ENCODE measurements around the gene TFR2. TPM values are rescaled to one million over a fixed set of nuclear protein-coding genes. Genes with fewer than 3 reads are reported as not detected.

Gene TFR2
- total RNA-seq, 8 experiments from 2014 or later, result 0.54 to 3.9 (median 2.5) TPM

- no peak overlapping the region for H3K27ac ChIP-seq
- peaks cover 4% of the 10 kb centered on the region in 2 donors for H3K4me1 ChIP-seq (replicated peaks in 1 of 2)
- no peak for ATAC-seq (replicated peaks in 6 of 8)
- in situ Hi-C loops (cut with MboI; ENCODE audit: low pct_unique_long_range_greater_than_20kb in 2 of 9, low sequenced_read_pairs in 9 of 9, unreplicated experiment in 9 of 9), result no loop called here
- WGBS, 10 experiments, result 60 to 100% (median 100%) methylated on average over 1 to 3 of the region's 7 CpGs; no CpG with 5 or more reads in 5 of the 10 experiments
- no peak overlapping the region for H3K4me3 ChIP-seq
Observed at GRCh38 chr7:100595188-100595587, 46.2 kb downstream of the TFR2 start.

- Histone ChIP-seq H3K27ac (no peak overlapping the region), H3K4me1 (replicated peaks in 1 of 2) (no peaks in the 10 kb centered on the region), H3K4me3 (no peak overlapping the region)
- no peak for ATAC-seq (replicated peaks in 6 of 8)
- in situ Hi-C loops (cut with MboI; ENCODE audit: low pct_unique_long_range_greater_than_20kb in 2 of 9, low sequenced_read_pairs in 9 of 9, unreplicated experiment in 9 of 9), result no loop called here
- WGBS, 10 experiments, result 80 to 100% (median 95%) methylated on average over 1 to 11 of the region's 17 CpGs; no CpG with 5 or more reads in 4 of the 10 experiments
Observed at GRCh38 chr7:100591596-100591995, 49.8 kb downstream of the TFR2 start.

- H3K4me3 ChIP-seq, result no peak overlapping the region
- no peak overlapping the region for H3K27ac ChIP-seq
- peaks cover 0 to under 1% of the 10 kb centered on the region in 2 donors for H3K4me1 ChIP-seq (replicated peaks in 1 of 2)
- 0 to 100% (median 55%) methylated on average over 1 to 6 of the region's 20 CpGs; no CpG with 5 or more reads in 2 of the 10 experiments for WGBS, 10 experiments
- in situ Hi-C loops (cut with MboI; ENCODE audit: low pct_unique_long_range_greater_than_20kb in 2 of 9, low sequenced_read_pairs in 9 of 9, unreplicated experiment in 9 of 9), result no loop called here
- ATAC-seq (replicated peaks in 6 of 8), result no peak
Observed at GRCh38 chr7:100590077-100590737, 51.1 kb downstream of the TFR2 start.

GRCh38 chr7:100589341-100589947 is 51.9 kb downstream of the TFR2 start:
- no CpG with 5 or more reads among the region's 7 CpGs for WGBS, 10 experiments
- Histone ChIP-seq H3K4me3 (no peak overlapping the region), H3K4me1 (replicated peaks in 1 of 2) (peaks cover 6 to 8% of the 10 kb centered on the region in 2 donors), H3K27ac (no peak overlapping the region)
- ATAC-seq (replicated peaks in 6 of 8), result no peak
- in situ Hi-C loops (cut with MboI; ENCODE audit: low pct_unique_long_range_greater_than_20kb in 2 of 9, low sequenced_read_pairs in 9 of 9, unreplicated experiment in 9 of 9), result no loop called here

GRCh38 chr7:100588438-100588837 is 52.9 kb downstream of the TFR2 start:
- Histone ChIP-seq H3K4me1 (replicated peaks in 1 of 2) (peaks cover 14 to 18% of the 10 kb centered on the region in 2 donors), H3K4me3 (no peak overlapping the region), H3K27ac (no peak overlapping the region)
- 20 to 86% (median 50%) methylated on average over 1 of the region's 1 CpG; no CpG with 5 or more reads in 7 of the 10 experiments for WGBS, 10 experiments
- ATAC-seq (replicated peaks in 6 of 8), result no peak
- in situ Hi-C loops (cut with MboI; ENCODE audit: low pct_unique_long_range_greater_than_20kb in 2 of 9, low sequenced_read_pairs in 9 of 9, unreplicated experiment in 9 of 9), result no loop called here

- H3K27ac ChIP-seq, result peak within 1 kb of the TSS; percentile 93 to 97
- peak; percentile 84 to 92 (median 90) for ATAC-seq (replicated peaks in 6 of 8)
- in situ Hi-C loops (cut with MboI; ENCODE audit: low pct_unique_long_range_greater_than_20kb in 2 of 9, low sequenced_read_pairs in 9 of 9, unreplicated experiment in 9 of 9), result no loop called here
- peaks cover 18 to 19% of the 10 kb centered on the region in 2 donors for H3K4me1 ChIP-seq (replicated peaks in 1 of 2)
- peak within 1 kb of the TSS; percentile 92 to 98 (median 98) for H3K4me3 ChIP-seq
- WGBS, 10 experiments, result 0 to 5% (median 0%) methylated on average over 4 to 8 of the region's 53 CpGs; no CpG with 5 or more reads in 7 of the 10 experiments
Observed at GRCh38 chr7:100586266-100587025, 54.9 kb downstream of the TFR2 start, which contains the start of gene FBXO24. Gene FBXO24, plus strand, starts transcription at chr7:100586328. Its CDS starts 298 bp downstream, at chr7:100586626.

GRCh38 chr7:100585511-100586265 is 55.7 kb downstream of the TFR2 start, which contains the start of gene LRCH4:
Gene LRCH4, minus strand, starts transcription at chr7:100586129. Its CDS starts 29 bp downstream, at chr7:100586100.
- in situ Hi-C loops (cut with MboI; ENCODE audit: low pct_unique_long_range_greater_than_20kb in 2 of 9, low sequenced_read_pairs in 9 of 9, unreplicated experiment in 9 of 9), result no loop called here
- peaks cover 18 to 19% of the 10 kb centered on the region in 2 donors for H3K4me1 ChIP-seq (replicated peaks in 1 of 2)
- 0% methylated on average over 2 to 4 of the region's 61 CpGs; no CpG with 5 or more reads in 7 of the 10 experiments for WGBS, 10 experiments
- ATAC-seq (replicated peaks in 6 of 8), result peak; percentile 5 to 28 (median 14)
- peak within 1 kb of the TSS; percentile 92 to 98 (median 98) for H3K4me3 ChIP-seq
- H3K27ac ChIP-seq, result peak within 1 kb of the TSS; percentile 93 to 97

- peak overlapping the region; percentile 92 to 98 (median 98) for H3K4me3 ChIP-seq
- H3K4me1 ChIP-seq (replicated peaks in 1 of 2), result peaks cover 18 to 19% of the 10 kb centered on the region in 2 donors
- H3K27ac ChIP-seq, result peak overlapping the region; percentile 1 to 97
- 0 to 13% (median 0%) methylated on average over 1 to 7 of the region's 20 CpGs; no CpG with 5 or more reads in 5 of the 10 experiments for WGBS, 10 experiments
- in situ Hi-C loops (cut with MboI; ENCODE audit: low pct_unique_long_range_greater_than_20kb in 2 of 9, low sequenced_read_pairs in 9 of 9, unreplicated experiment in 9 of 9), result no loop called here
- no peak for ATAC-seq (replicated peaks in 6 of 8)
Observed at GRCh38 chr7:100584683-100585510, 56.5 kb downstream of the TFR2 start.

GRCh38 chr7:100584054-100584682 is 57.2 kb downstream of the TFR2 start:
- in situ Hi-C loops (cut with MboI; ENCODE audit: low pct_unique_long_range_greater_than_20kb in 2 of 9, low sequenced_read_pairs in 9 of 9, unreplicated experiment in 9 of 9), result no loop called here
- Histone ChIP-seq H3K27ac (no peak overlapping the region), H3K4me1 (replicated peaks in 1 of 2) (peaks cover 18 to 19% of the 10 kb centered on the region in 2 donors), H3K4me3 (peak overlapping the region in 4 of 5 donors; percentile 92 to 98 (median 98))
- ATAC-seq (replicated peaks in 6 of 8), result no peak
- WGBS, 10 experiments, result 53 to 100% methylated on average over 2 of the region's 15 CpGs; no CpG with 5 or more reads in 8 of the 10 experiments

GRCh38 chr7:100583132-100584053 is 58.0 kb downstream of the TFR2 start:
- H3K4me1 ChIP-seq (replicated peaks in 1 of 2), result peaks cover 18 to 19% of the 10 kb centered on the region in 2 donors
- WGBS, 10 experiments, result 40 to 100% (median 83%) methylated on average over 1 to 5 of the region's 23 CpGs; no CpG with 5 or more reads in 6 of the 10 experiments
- H3K4me3 ChIP-seq, result peak overlapping the region in 1 of 5 donors; percentile 98
- ATAC-seq (replicated peaks in 6 of 8), result no peak
- in situ Hi-C loops (cut with MboI; ENCODE audit: low pct_unique_long_range_greater_than_20kb in 2 of 9, low sequenced_read_pairs in 9 of 9, unreplicated experiment in 9 of 9), result no loop called here
- H3K27ac ChIP-seq, result peak overlapping the region in 1 of 2 donors; percentile 45
